Measurements from ENCODE around the gene OR10D3.

- TF ChIP-seq, protein P1, sequence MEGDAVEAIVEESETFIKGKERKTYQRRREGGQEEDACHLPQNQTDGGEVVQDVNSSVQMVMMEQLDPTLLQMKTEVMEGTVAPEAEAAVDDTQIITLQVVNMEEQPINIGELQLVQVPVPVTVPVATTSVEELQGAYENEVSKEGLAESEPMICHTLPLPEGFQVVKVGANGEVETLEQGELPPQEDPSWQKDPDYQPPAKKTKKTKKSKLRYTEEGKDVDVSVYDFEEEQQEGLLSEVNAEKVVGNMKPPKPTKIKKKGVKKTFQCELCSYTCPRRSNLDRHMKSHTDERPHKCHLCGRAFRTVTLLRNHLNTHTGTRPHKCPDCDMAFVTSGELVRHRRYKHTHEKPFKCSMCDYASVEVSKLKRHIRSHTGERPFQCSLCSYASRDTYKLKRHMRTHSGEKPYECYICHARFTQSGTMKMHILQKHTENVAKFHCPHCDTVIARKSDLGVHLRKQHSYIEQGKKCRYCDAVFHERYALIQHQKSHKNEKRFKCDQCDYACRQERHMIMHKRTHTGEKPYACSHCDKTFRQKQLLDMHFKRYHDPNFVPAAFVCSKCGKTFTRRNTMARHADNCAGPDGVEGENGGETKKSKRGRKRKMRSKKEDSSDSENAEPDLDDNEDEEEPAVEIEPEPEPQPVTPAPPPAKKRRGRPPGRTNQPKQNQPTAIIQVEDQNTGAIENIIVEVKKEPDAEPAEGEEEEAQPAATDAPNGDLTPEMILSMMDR (IDR thresholded peaks at IDR 0.05; ENCODE audit: poor library complexity) = no peak
- no peak for TF ChIP-seq EZH2 (IDR thresholded peaks at IDR 0.05; ENCODE audit: borderline replicate concordance)
Measured at GRCh38 chr11:124197999-124198398, 14.9 kb downstream of the OR10D3 start.
